Measurements from ENCODE around the gene GTF2F2. TPM values are rescaled to one million over a fixed set of nuclear protein-coding genes. Genes with fewer than 3 reads are reported as not detected.

Gene GTF2F2
- total RNA-seq, 2 experiments from 2014 or later = 20.1 to 25.1 TPM

- Histone ChIP-seq H3K27ac (ENCODE audit: low read depth, low read length, poor library complexity, severe bottlenecking) (no peak overlapping the region), H3K9me2 (ENCODE audit: insufficient read depth, low read length) (no peaks in the 10 kb centered on the region), H4K20me1 (ENCODE audit: insufficient read depth, low read length) (no peaks in the 10 kb centered on the region), H3K36me3 (ENCODE audit: insufficient read depth, low read length) (no peaks in the 10 kb centered on the region), H3K9me3 (ENCODE audit: low read length) (no peaks in the 10 kb centered on the region), H3K79me2 (ENCODE audit: insufficient read depth, low read depth, low read length) (no peaks in the 10 kb centered on the region), H3K4me2 (ENCODE audit: low read length) (no peak overlapping the region), H3K4me3 (ENCODE audit: low read depth, low read length, poor library complexity, severe bottlenecking) (no peak overlapping the region), H3K4me1 (ENCODE audit: insufficient read depth, low read length, poor library complexity, severe bottlenecking) (no peaks in the 10 kb centered on the region), H2AFZ (ENCODE audit: low read length) (no peak overlapping the region)
- no TSS peak for BruUV-seq (replicated peaks)
- no peak for DNase-seq (ENCODE audit: low spot score)
- CTCF ChIA-PET (ENCODE audit: unreplicated experiment) = no interaction called here
- POLR2A ChIA-PET = interaction anchor here (0.6 to 0.8 kb wide), 2 partner anchors 10 to 123 kb away, joined by 3 to 6 read pairs; no protein-coding TSS in a partner anchor
- intact Hi-C loops (cut with micrococcal nuclease; ENCODE audit: unreplicated experiment) = no loop called here
- TF ChIP-seq EZH2phosphoT487 (IDR thresholded peaks at IDR 0.05; ENCODE audit: borderline replicate concordance, low read depth, low read length) (no peak), CTCF (conservative IDR thresholded peaks at IDR 0.05; ENCODE audit: low read length) (no peak)
Measured at GRCh38 chr13:45107539-45107938, 12.8 kb upstream of the GTF2F2 start.

- H3K27ac ChIP-seq (ENCODE audit: low read depth, low read length, poor library complexity, severe bottlenecking) = no peak overlapping the region
- ChIA-PET POLR2A (interaction anchor here (0.6 to 0.7 kb wide), 5 partner anchors 36 to 120 kb away, joined by 3 to 5 read pairs (median 4); no protein-coding TSS in a partner anchor), CTCF (ENCODE audit: unreplicated experiment) (no interaction called here)
- no peaks in the 10 kb centered on the region for H3K4me1 ChIP-seq (ENCODE audit: insufficient read depth, low read length, poor library complexity, severe bottlenecking)
- DNase-seq (ENCODE audit: low spot score) = no peak
- H4K20me1 ChIP-seq (ENCODE audit: insufficient read depth, low read length) = no peaks in the 10 kb centered on the region
- no peaks in the 10 kb centered on the region for H3K79me2 ChIP-seq (ENCODE audit: insufficient read depth, low read depth, low read length)
- no TSS peak for BruUV-seq (replicated peaks)
- no peaks in the 10 kb centered on the region for H3K9me2 ChIP-seq (ENCODE audit: insufficient read depth, low read length)
- no peaks in the 10 kb centered on the region for H3K36me3 ChIP-seq (ENCODE audit: insufficient read depth, low read length)
- intact Hi-C loops (cut with micrococcal nuclease; ENCODE audit: unreplicated experiment) = no loop called here
- TF ChIP-seq CTCF (conservative IDR thresholded peaks at IDR 0.05; ENCODE audit: low read length) (no peak), EZH2phosphoT487 (IDR thresholded peaks at IDR 0.05; ENCODE audit: borderline replicate concordance, low read depth, low read length) (no peak)
- H3K4me3 ChIP-seq (ENCODE audit: low read depth, low read length, poor library complexity, severe bottlenecking) = no peak overlapping the region
- H3K9me3 ChIP-seq (ENCODE audit: low read length) = no peaks in the 10 kb centered on the region
- no peak overlapping the region for H3K4me2 ChIP-seq (ENCODE audit: low read length)
- no peak overlapping the region for H2AFZ ChIP-seq (ENCODE audit: low read length)
Measured at GRCh38 chr13:45108716-45109101, 11.6 kb upstream of the GTF2F2 start.

GRCh38 chr13:45109102-45109720 is 11.1 kb upstream of the GTF2F2 start:
- Histone ChIP-seq H2AFZ (ENCODE audit: low read length) (no peak overlapping the region), H3K9me2 (ENCODE audit: insufficient read depth, low read length) (no peaks in the 10 kb centered on the region), H4K20me1 (ENCODE audit: insufficient read depth, low read length) (no peaks in the 10 kb centered on the region), H3K79me2 (ENCODE audit: insufficient read depth, low read depth, low read length) (no peaks in the 10 kb centered on the region), H3K4me1 (ENCODE audit: insufficient read depth, low read length, poor library complexity, severe bottlenecking) (no peaks in the 10 kb centered on the region), H3K4me3 (ENCODE audit: low read depth, low read length, poor library complexity, severe bottlenecking) (no peak overlapping the region), H3K27ac (ENCODE audit: low read depth, low read length, poor library complexity, severe bottlenecking) (no peak overlapping the region), H3K36me3 (ENCODE audit: insufficient read depth, low read length) (no peaks in the 10 kb centered on the region), H3K4me2 (ENCODE audit: low read length) (no peak overlapping the region), H3K9me3 (ENCODE audit: low read length) (no peaks in the 10 kb centered on the region)
- ChIA-PET CTCF (ENCODE audit: unreplicated experiment) (no interaction called here), POLR2A (interaction anchor here (0.6 to 0.7 kb wide), 6 partner anchors 36 to 120 kb away, joined by 3 to 5 read pairs (median 4); no protein-coding TSS in a partner anchor)
- no peak for DNase-seq (ENCODE audit: low spot score)
- TF ChIP-seq EZH2phosphoT487 (IDR thresholded peaks at IDR 0.05; ENCODE audit: borderline replicate concordance, low read depth, low read length) = no peak
- no peak for TF ChIP-seq CTCF (conservative IDR thresholded peaks at IDR 0.05; ENCODE audit: low read length)
- no TSS peak for BruUV-seq (replicated peaks)
- intact Hi-C loops (cut with micrococcal nuclease; ENCODE audit: unreplicated experiment) = no loop called here
